GM21737 (cell line): ENCODE results near the gene PLEKHJ1.

ENCODE experiments used
- ATAC-seq: cut with Tn5 transposase; IDR thresholded peaks from one replicate; pipeline ENCODE4 v1.9.1; 2021; ENCODE audit warnings: mild to moderate bottlenecking, moderate library complexity; ENCODE audit not compliant: unreplicated experiment

PLEKHJ1 gene

DNA sequence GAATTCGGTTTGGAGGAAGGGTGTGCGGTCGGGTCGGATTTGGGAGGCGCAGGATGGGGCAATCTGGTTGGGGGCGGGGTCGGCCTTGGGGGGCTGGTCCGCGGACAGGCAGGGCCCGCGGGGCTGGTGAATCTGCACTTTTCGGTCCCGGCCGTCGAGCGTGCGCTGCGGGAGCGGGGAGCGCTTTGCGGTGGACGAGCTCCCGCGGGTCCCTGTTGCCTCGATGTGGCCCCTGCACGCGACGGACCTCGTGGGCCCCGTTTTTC is 34.0 kb upstream of the PLEKHJ1 start:
- no peak for ATAC-seq

DNA sequence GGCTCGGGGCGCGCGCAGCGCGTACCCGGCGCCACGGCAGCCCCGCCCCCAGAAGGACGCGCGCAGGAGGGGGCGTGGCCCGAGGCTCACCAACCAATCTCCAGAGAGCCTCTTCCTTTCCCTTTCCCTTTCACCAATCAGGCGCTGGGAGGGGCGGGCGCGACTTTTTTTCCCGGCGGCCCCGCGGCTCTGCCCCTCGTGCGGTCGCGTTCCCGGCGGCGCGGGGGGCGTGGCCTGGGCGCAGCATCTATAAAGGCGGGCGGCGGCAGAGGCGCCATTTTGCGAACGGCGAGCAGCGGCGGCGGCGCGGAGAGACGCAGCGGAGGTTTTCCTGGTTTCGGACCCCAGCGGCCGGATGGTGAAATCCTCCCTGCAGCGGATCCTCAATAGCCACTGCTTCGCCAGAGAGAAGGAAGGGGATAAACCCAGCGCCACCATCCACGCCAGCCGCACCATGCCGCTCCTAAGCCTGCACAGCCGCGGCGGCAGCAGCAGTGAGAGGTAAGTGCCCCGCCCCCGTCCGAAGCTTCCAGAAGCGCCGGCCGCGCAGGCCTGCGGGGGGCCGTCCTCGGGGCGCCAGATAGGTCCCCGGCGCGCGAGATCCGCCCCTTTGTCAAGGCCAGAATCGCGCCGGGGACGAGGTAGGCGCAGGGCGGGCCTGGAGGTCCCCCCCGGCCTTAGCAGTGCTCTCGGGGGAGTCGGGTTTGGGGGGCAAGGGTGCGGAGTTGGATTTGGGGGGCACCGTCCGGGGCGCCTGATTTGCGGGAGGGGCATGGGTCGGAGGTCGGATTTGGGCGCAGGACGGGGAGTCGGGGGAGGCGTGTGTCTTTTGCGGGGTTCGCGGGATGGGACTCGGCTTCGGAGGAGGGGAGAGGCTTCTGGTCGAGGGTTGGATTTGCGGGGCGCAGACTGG is 33.4 kb upstream of the PLEKHJ1 start:
- ATAC-seq = peak; percentile 42

GRCh38 chr19:2268861-2269243 is 32.7 kb upstream of the PLEKHJ1 start:
- ATAC-seq = no peak

DNA sequence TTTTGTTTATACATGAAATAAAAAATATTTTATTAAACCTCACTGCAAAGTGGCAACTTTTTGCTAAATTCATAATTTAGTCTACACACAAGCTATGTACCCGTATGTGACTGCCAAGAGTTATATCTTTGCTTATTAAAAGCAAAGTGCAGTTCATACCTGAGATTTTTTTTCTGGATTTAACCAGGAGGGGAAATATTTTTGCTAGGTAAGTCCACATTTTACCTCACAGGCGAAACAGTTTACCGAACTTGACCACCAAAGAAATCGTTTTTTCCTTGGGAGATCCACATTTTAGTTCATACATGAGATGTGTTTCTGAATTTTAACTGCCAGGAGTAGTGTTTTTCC is 32.3 kb upstream of the PLEKHJ1 start:
- no peak for ATAC-seq

DNA sequence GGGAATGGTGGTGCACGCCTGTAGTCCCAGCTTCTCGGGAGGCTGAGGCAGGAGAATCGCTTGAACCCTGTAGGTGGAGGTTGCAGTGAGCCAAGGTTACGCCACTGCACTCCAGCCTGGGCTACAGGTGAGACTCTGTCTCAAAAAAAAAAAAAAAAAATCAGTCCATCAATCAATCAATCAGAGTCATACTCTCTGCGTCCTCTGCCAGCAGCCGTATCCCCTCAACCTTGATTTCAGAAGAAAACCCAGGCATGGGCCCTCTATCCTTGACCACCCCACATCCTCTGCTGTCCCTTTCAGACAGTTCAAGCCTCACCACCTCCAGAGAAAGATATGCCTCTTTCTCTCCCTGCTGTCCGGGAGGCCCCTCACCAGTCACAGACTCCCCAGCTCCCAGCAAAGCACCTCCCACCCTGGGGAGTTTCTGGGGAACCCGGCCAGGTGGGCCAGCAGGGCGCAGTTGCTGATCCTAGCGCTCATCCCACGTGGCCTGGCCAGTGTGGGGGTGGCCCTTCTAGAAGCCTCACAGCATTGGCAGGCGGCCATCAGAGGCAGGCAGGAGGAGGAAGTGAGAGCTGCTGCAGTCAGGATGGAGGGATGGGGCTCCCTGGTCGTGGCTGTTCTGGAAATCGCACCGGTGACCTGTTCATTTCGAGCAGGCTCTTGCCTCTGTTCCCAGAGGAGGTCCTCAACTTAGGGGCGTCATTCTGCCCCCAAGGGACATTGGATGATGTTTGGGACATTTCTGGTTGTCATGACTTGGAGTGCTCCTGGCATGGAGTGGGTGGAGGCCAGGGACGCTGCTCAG is 30.3 kb upstream of the PLEKHJ1 start:
- no peak for ATAC-seq

DNA sequence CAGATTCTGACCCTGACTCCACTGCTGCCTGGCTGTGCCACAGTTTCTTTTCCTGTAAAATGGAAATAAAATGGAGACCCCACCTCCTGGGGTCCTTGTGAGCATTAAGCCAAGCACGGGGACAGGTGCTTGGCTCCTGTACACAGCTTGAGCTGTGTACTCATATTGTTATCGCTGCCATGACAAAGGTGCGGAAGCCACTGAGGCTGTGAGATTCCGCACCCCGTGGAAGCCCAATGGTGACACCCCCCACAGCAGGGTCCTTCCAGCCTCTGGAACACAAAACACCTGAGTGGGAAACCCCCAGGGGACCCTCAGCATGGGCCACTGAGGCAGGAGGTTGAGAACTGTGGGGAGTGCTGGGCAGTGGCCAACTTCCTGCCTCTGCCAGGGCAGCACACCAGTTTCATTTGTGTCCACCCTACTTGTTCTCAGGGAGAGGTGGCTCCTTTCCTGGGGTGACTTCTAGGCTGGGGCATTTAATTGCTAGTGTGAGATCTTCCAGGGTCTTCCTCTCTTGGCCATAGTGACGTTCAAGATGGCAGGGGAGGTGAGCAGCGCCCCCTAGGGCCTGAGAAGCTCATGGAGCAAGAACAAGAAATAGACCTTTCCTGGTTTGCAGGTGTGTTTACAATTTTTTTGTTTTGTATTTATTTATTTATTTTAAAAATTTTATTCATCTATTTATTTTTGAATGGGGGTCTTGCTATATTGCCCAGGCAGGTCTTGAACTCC is 25.5 kb upstream of the PLEKHJ1 start:
- ATAC-seq = no peak

- ATAC-seq = no peak
These were observed 24.2 kb upstream of the PLEKHJ1 start for GRCh38 chr19:2260341-2260805.

DNA sequence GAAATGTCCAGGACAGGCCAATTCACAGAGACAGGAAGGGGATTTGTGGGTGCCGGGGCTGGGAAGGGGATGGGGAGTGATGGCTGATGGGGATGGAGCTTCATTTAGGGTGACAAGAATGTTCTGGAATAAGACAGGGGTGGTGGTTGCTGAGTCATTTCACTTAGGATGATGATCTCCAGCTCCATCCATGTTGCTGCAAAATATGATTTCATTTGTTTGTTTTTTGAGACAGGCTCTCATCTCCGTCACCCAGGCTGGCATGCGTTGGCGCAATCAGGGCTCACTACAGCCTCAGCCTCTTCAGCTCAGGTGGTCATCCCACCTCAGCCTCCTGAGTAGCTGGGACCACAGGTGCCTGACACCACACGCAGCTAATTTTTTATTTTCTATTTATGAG is 23.2 kb upstream of the PLEKHJ1 start:
- no peak for ATAC-seq

DNA sequence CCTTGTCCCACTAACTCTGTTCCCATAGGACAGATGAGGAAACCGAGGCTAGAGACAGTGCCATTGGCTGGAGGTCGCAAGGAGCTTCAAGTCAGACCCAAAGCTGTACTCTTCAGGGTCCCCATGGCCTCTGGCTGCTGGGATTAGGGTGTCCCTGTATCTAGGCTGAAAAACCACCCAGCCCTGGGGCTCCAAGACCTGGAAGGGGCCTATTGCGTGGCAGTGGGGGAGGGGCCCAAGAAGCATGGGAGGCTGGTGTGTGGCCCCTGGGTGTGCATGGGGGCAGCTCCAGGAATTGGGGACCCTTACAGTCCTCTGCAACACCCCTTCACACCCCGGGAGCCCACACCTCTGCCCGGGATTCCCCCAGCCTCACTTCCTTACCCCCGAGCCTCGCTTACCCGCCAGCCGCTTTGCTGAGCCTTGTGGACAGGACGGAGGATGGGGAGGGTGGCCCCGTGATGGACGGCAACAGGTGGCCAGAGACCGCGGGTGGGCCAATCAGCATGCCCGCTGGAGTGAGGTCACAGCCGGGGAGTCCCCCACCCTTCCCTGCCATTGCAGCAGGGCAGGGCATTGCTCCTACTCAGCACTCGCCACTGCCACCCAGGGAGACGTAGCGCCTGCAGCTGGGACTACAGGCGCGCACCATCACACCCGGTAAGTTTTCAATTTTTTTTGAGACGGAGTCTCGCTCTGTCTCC is 20.0 kb upstream of the PLEKHJ1 start, which contains the start of gene JSRP1:
Gene JSRP1 (minus strand): TSS at position 436 of the 704 bp plus-strand sequence. CDS start 1,103 bp downstream, outside the sequence.
- ATAC-seq = no peak

- ATAC-seq = no peak
These were observed 19.1 kb upstream of the PLEKHJ1 start for GRCh38 chr19:2255112-2255845.

- no peak for ATAC-seq
These were observed 18.1 kb upstream of the PLEKHJ1 start for GRCh38 chr19:2254064-2254872.

- no peak for ATAC-seq
These were observed 17.3 kb upstream of the PLEKHJ1 start for GRCh38 chr19:2253106-2254063.

DNA sequence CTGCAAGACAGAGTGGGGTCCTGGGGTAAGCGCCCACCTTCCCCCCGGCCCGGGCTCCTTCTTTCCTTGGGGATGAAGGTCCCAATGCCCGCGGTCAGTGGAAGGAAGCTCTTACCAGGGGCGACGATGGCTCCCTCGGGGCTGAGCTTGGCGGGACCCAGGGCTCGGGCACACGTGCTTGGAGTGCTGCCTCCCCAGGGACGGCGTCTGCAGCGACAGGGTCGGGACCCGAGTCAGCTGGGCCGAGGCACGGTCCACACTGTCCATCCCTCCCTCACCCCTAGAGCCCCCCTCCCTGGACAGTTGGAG is 16.6 kb upstream of the PLEKHJ1 start:
- no peak for ATAC-seq

- ATAC-seq = no peak
These were observed 16.1 kb upstream of the PLEKHJ1 start for GRCh38 chr19:2252055-2252796.

DNA sequence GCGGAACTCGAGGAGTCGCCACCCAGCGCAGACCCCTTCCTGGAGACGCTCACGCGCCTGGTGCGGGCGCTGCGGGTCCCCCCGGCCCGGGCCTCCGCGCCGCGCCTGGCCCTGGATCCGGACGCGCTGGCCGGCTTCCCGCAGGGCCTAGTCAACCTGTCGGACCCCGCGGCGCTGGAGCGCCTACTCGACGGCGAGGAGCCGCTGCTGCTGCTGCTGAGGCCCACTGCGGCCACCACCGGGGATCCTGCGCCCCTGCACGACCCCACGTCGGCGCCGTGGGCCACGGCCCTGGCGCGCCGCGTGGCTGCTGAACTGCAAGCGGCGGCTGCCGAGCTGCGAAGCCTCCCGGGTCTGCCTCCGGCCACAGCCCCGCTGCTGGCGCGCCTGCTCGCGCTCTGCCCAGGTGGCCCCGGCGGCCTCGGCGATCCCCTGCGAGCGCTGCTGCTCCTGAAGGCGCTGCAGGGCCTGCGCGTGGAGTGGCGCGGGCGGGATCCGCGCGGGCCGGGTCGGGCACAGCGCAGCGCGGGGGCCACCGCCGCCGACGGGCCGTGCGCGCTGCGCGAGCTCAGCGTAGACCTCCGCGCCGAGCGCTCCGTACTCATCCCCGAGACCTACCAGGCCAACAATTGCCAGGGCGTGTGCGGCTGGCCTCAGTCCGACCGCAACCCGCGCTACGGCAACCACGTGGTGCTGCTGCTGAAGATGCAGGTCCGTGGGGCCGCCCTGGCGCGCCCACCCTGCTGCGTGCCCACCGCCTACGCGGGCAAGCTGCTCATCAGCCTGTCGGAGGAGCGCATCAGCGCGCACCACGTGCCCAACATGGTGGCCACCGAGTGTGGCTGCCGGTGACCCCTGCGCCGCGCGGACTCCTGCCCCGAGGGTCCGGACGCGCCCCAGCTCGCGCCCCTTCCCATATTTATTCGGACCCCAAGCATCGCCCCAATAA is 15.3 kb upstream of the PLEKHJ1 start:
- ATAC-seq = no peak

- ATAC-seq = no peak
These were observed 14.6 kb upstream of the PLEKHJ1 start for GRCh38 chr19:2250766-2251105.
